22Rv1 (cell line): ENCODE results near the gene TOP1.

Experiments used
- ZFX ChIP-seq: fragments of 450-650 bp; IDR thresholded peaks from 2 replicates; pipeline ENCODE4 v1.6.1; 2017; ENCODE audit warnings: antibody characterized with exemption, borderline replicate concordance
- TF ChIP-seq, protein P1 (sequence below): fragments of 450-650 bp; IDR thresholded peaks from 2 replicates; pipeline ENCODE4 v1.5.1; 2017; ENCODE audit warnings: mild to moderate bottlenecking

DNA sequence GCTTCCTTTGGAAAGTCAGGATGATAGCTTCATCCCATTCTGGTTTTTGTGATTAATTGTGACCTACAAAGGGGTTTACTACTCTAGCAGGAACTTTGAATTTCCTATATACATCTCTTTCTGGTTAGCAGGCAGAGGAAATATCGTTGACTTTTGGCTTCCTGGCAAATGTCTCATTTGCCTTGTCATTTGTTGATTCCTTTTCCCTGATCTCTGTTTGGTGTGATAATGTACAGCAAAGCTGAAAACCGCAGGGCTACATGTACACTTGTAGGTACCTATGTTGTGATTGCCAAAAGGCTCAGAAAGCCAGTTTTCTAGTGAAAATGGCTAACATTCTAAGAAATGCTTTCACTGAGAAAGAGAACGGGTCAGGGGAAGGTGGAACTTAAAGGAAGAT lies 44.3 kb downstream of the TOP1 start:
- TF ChIP-seq, protein P1, sequence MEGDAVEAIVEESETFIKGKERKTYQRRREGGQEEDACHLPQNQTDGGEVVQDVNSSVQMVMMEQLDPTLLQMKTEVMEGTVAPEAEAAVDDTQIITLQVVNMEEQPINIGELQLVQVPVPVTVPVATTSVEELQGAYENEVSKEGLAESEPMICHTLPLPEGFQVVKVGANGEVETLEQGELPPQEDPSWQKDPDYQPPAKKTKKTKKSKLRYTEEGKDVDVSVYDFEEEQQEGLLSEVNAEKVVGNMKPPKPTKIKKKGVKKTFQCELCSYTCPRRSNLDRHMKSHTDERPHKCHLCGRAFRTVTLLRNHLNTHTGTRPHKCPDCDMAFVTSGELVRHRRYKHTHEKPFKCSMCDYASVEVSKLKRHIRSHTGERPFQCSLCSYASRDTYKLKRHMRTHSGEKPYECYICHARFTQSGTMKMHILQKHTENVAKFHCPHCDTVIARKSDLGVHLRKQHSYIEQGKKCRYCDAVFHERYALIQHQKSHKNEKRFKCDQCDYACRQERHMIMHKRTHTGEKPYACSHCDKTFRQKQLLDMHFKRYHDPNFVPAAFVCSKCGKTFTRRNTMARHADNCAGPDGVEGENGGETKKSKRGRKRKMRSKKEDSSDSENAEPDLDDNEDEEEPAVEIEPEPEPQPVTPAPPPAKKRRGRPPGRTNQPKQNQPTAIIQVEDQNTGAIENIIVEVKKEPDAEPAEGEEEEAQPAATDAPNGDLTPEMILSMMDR, result no peak
- TF ChIP-seq ZFX, result no peak
